Right ventricle myocardium inferior (tissue), 1 donor: ENCODE results near the gene RPLP1. TPM values are rescaled to one million over a fixed set of nuclear protein-coding genes. Genes with fewer than 3 reads are reported as not detected.

ENCODE experiments used
- ATAC-seq: fragments of 200-7000 bp; cut with Tn5 transposase; one replicate; pipeline ENCODE4 v1.9.1; 2020; ENCODE audit warnings: mild to moderate bottlenecking, moderate library complexity
- DNase-seq: peaks from one replicate; pipeline ENCODE4 v3.0.0; 2021; ENCODE audit errors: missing footprints
- intact Hi-C: fragments of 100-400 bp; cut with DNase I; formaldehyde crosslinking; loops from one replicate; pipeline ENCODE4 v1.11.0; 2022
- total RNA-seq: library from RNA; stranded (reverse); fragmentation: NEBNext Ultra II Directional; extraction: Animal tissue kit (Norgen Biotek cat#: 25700); gene quantifications from one replicate; pipeline ENCODE4 v1.2.1, GENCODE V29; 2021
- donor health status: DM: no; HTN: yes; CAD: no; lungs with severe emphysema.

The RPLP1 gene
- total RNA-seq, 1 donor from 2014 or later: 1,256 TPM

DNA sequence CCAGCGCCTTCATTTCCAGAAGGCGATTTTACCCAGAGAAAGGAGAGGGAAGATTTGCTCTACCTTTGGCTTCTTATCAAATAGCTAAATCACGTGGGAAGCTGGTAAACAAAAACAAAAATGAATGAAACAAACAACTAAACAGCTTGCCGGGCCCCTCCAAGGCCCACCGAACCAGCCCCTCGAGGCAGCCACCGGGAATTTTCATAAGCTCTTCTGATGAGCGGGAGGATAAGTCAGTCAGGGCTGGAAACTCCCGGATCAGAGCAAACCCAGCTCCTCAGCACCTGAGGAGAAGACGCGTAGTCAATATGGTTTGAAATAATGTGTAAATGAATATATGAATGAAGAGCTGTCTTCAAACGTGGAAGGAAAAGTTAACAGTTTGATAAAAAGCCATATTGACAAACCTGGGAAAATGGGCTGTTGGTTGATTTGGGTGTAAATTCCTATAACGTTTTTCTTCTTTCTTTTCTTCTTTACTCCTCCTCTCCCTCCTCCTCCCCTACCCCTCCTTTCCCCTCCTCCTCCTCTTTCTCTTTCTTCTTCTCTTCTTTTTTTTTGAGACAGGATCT, 10.7 kb downstream of the RPLP1 start:
- ATAC-seq (no peak), DNase-seq (no peak)
- intact Hi-C loops: no loop called here

GRCh38 chr15:69465253-69465652, 12.6 kb downstream of the RPLP1 start:
- intact Hi-C loops: no loop called here
- ATAC-seq (no peak), DNase-seq (no peak)

GRCh38 chr15:69466733-69467132, 14.1 kb downstream of the RPLP1 start:
- intact Hi-C loops: no loop called here
- no peak for DNase-seq
- no peak for ATAC-seq

DNA sequence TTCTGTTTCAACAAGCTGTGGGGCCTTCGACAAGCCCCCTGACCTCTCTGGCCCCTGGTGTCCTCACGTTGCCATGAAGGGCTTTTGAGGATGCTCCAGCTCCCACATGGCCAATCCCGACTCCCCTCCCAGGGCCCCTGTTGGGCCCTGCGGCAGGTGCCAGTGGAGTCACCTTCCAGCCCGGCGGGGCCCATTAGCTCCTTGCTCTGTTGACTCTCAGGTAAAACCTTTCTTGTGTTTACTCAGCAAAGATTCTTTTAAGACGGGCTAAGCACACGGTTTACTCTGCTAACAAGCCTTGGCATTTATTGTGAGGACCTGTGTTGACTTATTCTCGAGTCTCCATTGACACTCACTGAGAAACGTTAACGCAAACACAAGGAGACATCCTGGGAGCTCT, 15.0 kb downstream of the RPLP1 start:
- DNase-seq: no peak
- ATAC-seq: no peak
- intact Hi-C loops: no loop called here

DNA sequence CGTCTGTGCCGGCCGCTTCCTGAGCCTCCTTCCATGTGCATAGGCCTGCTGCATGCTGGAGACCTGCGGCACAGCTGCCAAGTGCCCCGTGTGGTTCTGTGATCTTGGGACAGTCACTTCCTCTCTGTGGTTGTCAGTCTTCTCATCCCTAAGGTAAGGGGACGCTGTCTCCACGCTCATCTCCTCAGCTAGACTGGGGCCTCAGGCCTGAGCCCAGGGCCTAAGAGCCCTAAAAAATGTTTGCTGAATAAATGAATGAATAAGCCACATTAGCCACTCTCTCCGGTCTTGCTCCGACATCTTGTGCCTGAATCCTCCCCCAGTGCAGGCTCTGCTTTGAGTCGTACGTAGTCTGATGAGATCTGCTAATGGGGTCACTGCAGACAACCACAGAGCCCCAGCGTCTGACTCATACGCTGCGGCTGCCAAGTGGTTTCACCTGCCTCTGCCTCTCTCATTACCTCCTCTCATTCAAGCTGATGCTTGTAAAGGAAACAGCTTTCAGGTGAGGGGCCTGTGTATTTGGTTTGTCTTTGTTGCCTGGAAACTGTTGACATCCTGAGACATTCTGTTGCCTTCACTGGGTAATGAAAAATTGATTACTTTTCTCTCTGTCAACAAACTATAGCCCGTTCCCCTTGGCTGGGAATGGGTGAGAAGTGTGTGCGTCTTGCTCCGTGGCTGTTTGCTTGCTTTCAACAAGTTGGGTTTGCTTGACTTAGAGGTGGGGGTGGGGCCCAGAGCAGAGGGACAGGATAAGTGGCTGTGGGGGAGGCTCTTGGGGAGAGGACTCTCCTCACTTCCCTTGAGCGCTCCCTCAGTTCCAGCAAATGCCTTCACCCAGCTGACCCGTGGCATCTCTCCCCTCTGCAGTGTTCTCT, 15.9 kb downstream of the RPLP1 start:
- ATAC-seq (no peak), DNase-seq (no peak)
- intact Hi-C loops: no loop called here

- ATAC-seq: no peak
- intact Hi-C loops: loop anchor here (10.0 kb wide), 3 partner anchors 95 to 895 kb away; partner anchors contain the start of gene TLE3
- DNase-seq: no peak
These were observed 17.0 kb downstream of the RPLP1 start for GRCh38 chr15:69469467-69470201.

- no peak for DNase-seq
- no peak for ATAC-seq
- intact Hi-C loops: loop anchor here (10.0 kb wide), 3 partner anchors 93 to 893 kb away; partner anchors contain the start of gene TLE3
These were observed 19.4 kb downstream of the RPLP1 start for GRCh38 chr15:69472046-69472445.

GRCh38 chr15:69472562-69472961, 19.9 kb downstream of the RPLP1 start:
- DNase-seq: no peak
- intact Hi-C loops: loop anchor here (10.0 kb wide), 3 partner anchors 92 to 892 kb away; partner anchors contain the start of gene TLE3
- no peak for ATAC-seq

GRCh38 chr15:69474291-69474690, 21.7 kb downstream of the RPLP1 start:
- intact Hi-C loops: loop anchor here (10.0 kb wide), 3 partner anchors 91 to 891 kb away; partner anchors contain the start of gene TLE3
- no peak for DNase-seq
- no peak for ATAC-seq

DNA sequence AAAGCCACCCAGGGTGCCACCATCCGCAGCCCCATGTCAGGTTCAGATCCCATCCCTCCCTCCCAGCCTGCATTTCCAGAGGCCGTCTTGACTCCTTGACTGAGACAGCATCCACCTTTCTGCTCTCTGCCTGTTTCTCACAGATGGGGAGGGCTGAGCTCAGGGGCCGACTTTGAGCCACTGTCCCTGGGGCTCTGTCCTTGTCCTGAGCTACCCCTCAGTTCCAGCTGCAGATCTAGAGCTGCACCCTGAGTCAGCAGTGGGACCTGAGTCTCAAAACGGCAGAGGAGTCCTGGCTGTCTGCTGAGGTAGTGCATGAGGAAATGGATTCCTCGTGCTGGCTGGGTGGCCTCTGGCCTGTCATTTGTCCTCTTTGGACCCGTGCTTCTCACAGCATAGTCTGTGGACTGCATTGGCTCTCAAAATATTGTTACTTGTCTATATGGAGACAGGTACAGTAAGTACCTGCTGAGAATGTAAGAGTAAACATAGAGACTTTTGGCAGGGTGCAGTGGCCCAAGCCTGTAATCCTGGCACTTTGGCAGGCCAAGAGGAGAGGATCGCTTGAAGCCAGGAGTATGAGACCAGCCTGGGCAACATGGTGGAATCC, 22.3 kb downstream of the RPLP1 start:
- intact Hi-C loops: loop anchor here (5.0 to 10.0 kb wide), 5 partner anchors 90 to 992 kb away; partner anchors contain the start of gene TLE3
- DNase-seq (no peak), ATAC-seq (no peak)

GRCh38 chr15:69475769-69476358, 23.2 kb downstream of the RPLP1 start:
- DNase-seq: peak; percentile 80
- ATAC-seq: peak; percentile 80
- intact Hi-C loops: loop anchor here (2.0 to 10.0 kb wide), 6 partner anchors 89 to 1013 kb away; partner anchors contain the start of gene TLE3

DNA sequence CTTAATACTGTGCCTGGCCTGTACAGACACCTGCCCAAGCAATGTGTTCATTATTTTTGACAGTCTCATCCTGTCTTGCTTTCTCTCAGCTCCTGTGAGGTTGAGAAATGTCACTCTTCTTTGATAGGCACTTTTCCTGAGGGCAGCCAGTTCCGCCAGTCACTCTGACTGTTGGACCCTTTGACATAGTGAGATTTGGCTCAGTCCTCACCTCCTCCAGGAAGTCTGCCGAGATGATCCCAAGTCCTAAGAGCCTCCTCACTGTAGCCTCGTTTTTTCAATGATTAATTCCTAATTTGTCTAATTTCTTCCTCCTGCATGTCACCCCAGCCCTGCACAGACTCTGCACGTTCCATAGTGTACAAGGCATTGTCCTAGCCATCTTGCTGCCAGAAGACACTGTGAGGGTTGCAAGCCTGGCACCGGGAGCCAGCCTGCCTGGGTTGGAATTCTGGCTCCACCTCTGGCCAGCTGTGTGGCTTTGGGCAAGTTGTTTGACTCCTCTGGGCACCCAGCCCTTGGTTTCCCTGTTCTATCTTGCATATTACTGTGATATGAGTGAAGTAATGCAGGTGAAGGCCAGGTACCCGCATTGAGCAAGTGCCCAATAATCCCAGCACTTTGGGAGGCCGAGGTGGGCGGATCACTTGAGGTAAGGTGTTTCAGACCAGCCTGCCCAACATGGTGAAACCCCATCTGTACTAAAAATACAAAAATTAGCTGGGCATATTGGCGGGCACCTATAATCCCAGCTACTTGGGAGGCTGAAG, 24.3 kb downstream of the RPLP1 start:
- intact Hi-C loops: loop anchor here (2.0 to 10.0 kb wide), 6 partner anchors 88 to 1012 kb away; partner anchors contain the start of gene TLE3
- no peak for ATAC-seq
- no peak for DNase-seq

GRCh38 chr15:69478259-69478781, 25.7 kb downstream of the RPLP1 start:
- no peak for DNase-seq
- ATAC-seq: peak; percentile 35
- intact Hi-C loops: loop anchor here (5.0 to 10.0 kb wide), 5 partner anchors 86 to 989 kb away; partner anchors contain the start of gene TLE3

- ATAC-seq (no peak), DNase-seq (no peak)
- intact Hi-C loops: loop anchor here (5.0 to 10.0 kb wide), 5 partner anchors 86 to 988 kb away; partner anchors contain the start of gene TLE3
These were observed 26.5 kb downstream of the RPLP1 start for GRCh38 chr15:69479081-69479480.

DNA sequence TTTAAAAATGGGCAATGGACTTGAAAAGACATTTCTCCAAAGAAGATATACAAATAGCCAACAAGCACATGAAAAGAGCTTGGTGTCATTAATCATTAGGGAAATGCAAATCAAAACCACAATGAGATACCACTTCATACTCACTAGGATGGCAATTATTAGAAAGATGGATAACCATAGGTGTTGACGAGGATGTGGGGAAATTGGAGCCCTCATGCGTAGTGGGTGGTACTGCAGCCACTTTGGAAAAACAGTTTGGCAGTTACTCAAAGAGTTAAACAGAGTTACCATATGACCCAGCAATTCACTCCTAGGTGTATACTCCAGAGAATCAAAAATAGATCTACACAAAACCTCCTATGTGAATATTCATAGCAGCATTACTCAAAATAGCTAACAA, 27.4 kb downstream of the RPLP1 start:
- ATAC-seq: no peak
- intact Hi-C loops: loop anchor here (5.0 to 10.0 kb wide), 5 partner anchors 85 to 987 kb away; partner anchors contain the start of gene TLE3
- DNase-seq: no peak

DNA sequence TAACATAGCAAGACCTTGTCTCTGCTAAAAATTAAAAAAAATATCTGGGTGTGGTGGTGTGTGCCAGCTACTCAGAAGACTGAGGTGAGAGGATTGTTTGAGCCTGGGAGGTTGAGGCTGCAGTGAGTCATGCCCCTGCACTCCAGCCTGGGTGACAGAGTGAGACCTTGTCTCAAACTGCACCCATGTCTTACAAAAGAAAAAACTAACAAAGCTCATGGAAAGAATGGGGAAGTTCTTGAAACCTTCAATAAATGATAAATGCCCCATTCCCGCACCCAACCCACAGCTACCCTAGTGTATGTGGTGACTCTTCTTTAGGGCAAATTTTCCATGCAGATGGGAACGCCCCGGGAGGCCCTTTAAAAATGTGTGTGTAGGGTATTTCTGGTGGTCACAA, 28.3 kb downstream of the RPLP1 start:
- DNase-seq (no peak), ATAC-seq (no peak)
- intact Hi-C loops: no loop called here

- ATAC-seq: no peak
- intact Hi-C loops: no loop called here
- no peak for DNase-seq
These were observed 30.2 kb downstream of the RPLP1 start for GRCh38 chr15:69482686-69483256.
